H1 (cell line): ENCODE measurements around the gene KDM6B. TPM values are rescaled to one million over a fixed set of nuclear protein-coding genes. Genes with fewer than 3 reads are reported as not detected.

Source experiments
- BRCA1 ChIP-seq: IDR thresholded peaks from 2 replicates; pipeline ENCODE4 v1.6.1; 2012; ENCODE audit warnings: low read depth, low read length, improper control_type of control experiment
- CTBP2 ChIP-seq: IDR thresholded peaks from 2 replicates; pipeline ENCODE4 v1.7.0; 2011; ENCODE audit warnings: borderline replicate concordance, mild to moderate bottlenecking, moderate library complexity, mixed read lengths, low read length; ENCODE audit not compliant: insufficient read depth, insufficient read length
- E2F6 ChIP-seq: IDR thresholded peaks from 2 replicates; pipeline ENCODE4 v1.6.1; 2012; ENCODE audit warnings: inconsistent platforms
- EGR1 ChIP-seq: IDR thresholded peaks from 2 replicates; pipeline ENCODE4 v1.6.1; 2011; ENCODE audit warnings: low read depth, low read length, borderline replicate concordance
- EP300 ChIP-seq, 2 experiments: IDR thresholded peaks; 1 replicate in 1 of 2; 2 replicates in 1 of 2; pipeline ENCODE4 v1.6.1; 2011 to 2012; ENCODE audit warnings: low read depth in 2 of 2, low read length in 2 of 2, mild to moderate bottlenecking in 2 of 2, borderline replicate concordance in 1 of 2, inconsistent platforms in 1 of 2, moderate library complexity in 1 of 2
- EZH2 ChIP-seq: fragments of 200-600 bp; sonication (generic); IDR thresholded peaks from 2 replicates; pipeline ENCODE4 v1.7.1; 2012; ENCODE audit warnings: low read depth, mild to moderate bottlenecking, moderate library complexity, low read length, inconsistent platforms; ENCODE audit not compliant: severe bottlenecking
- KDM1A ChIP-seq: fragments of 200-600, 300-600 bp; sonication (generic); IDR thresholded peaks from 2 replicates; pipeline ENCODE4 v1.7.1; 2016; ENCODE audit warnings: mild to moderate bottlenecking, low read length, borderline replicate concordance
- KDM4A ChIP-seq: IDR thresholded peaks from one replicate; pipeline ENCODE4 v1.7.1; 2012; ENCODE audit warnings: low read depth, mild to moderate bottlenecking, moderate library complexity, low read length, inconsistent platforms; ENCODE audit not compliant: severe bottlenecking
- KDM5A ChIP-seq: fragments of 200-600 bp; IDR thresholded peaks from 2 replicates; pipeline ENCODE4 v1.7.1; 2012; ENCODE audit warnings: mild to moderate bottlenecking, low read length, inconsistent platforms, mixed read lengths
- NANOG ChIP-seq: IDR thresholded peaks from 2 replicates; pipeline ENCODE4 v1.6.1; 2011; ENCODE audit warnings: low read length, low read depth, mild to moderate bottlenecking, inconsistent platforms; ENCODE audit not compliant: insufficient read depth, poor library complexity, severe bottlenecking
- NRF1 ChIP-seq: IDR thresholded peaks from 2 replicates; pipeline ENCODE4 v1.6.1; 2011; ENCODE audit warnings: mild to moderate bottlenecking, low read depth, low read length, improper control_type of control experiment
- PHF8 ChIP-seq: fragments of 200-600 bp; sonication (generic); conservative IDR thresholded peaks from 2 replicates; pipeline ENCODE4 v1.7.1; 2012; ENCODE audit warnings: low read depth, mild to moderate bottlenecking, inconsistent platforms, low read length, moderate library complexity
- SAP30 ChIP-seq: fragments of 300-600 bp; sonication (generic); IDR thresholded peaks from 2 replicates; pipeline ENCODE4 v1.7.1; 2012; ENCODE audit warnings: low read length, moderate library complexity, mild to moderate bottlenecking, inconsistent platforms; ENCODE audit not compliant: insufficient read depth, insufficient replicate concordance
- SIX5 ChIP-seq: IDR thresholded peaks from 2 replicates; pipeline ENCODE4 v1.6.1; 2011; ENCODE audit warnings: mild to moderate bottlenecking, low read depth, low read length
- SP2 ChIP-seq: IDR thresholded peaks from 2 replicates; pipeline ENCODE4 v1.6.1; 2012; ENCODE audit warnings: mild to moderate bottlenecking, low read length, inconsistent platforms
- SP4 ChIP-seq: IDR thresholded peaks from 2 replicates; pipeline ENCODE4 v1.6.1; 2012; ENCODE audit warnings: low read length, inconsistent platforms
- TAF7 ChIP-seq: optimal IDR thresholded peaks from 2 replicates; pipeline ENCODE3; 2011; ENCODE audit warnings: low read depth, mild to moderate bottlenecking, inconsistent platforms, low read length, moderate library complexity, borderline replicate concordance
- USF2 ChIP-seq: IDR thresholded peaks from 2 replicates; pipeline ENCODE4 v1.6.1; 2011; ENCODE audit warnings: low read length, improper control_type of control experiment
- polyA plus RNA-seq, 7 experiments: library from polyadenylated mRNA; depleted of rRNA in 3 of 7; stranded (reverse) in 5 of 7; unstranded in 2 of 7; fragments of >200 nt in 5 of 7; fragments of 200-250 nt in 2 of 7; gene quantifications; 1 replicate in 5 of 7; 2 replicates in 1 of 7; 4 replicates in 1 of 7; pipeline versions ENCODE4 v1.2.1 to v1.2.3, GENCODE V29; 2011 to 2013; ENCODE audit warnings: missing spikeins in 2 of 7, mixed read lengths in 2 of 7
- total RNA-seq: library from RNA; stranded (reverse); fragmentation: NEBNext Ultra II Directional; extraction: Animal tissue kit (Norgen Biotek cat#: 25700); gene quantifications from 2 replicates; pipeline ENCODE4 v1.2.1, GENCODE V29; 2021
- TF ChIP-seq, protein P1 (sequence below): IDR thresholded peaks from 2 replicates; pipeline ENCODE4 v1.6.1; 2012; ENCODE audit warnings: low read length, inconsistent platforms

Gene KDM6B
- total and polyA plus RNA-seq, 2 of the 8 experiments (the other 6 are each of a cell fraction or from before 2014, with no cell fraction given): 0.48 to 3.7 TPM

- TF ChIP-seq, protein P1, sequence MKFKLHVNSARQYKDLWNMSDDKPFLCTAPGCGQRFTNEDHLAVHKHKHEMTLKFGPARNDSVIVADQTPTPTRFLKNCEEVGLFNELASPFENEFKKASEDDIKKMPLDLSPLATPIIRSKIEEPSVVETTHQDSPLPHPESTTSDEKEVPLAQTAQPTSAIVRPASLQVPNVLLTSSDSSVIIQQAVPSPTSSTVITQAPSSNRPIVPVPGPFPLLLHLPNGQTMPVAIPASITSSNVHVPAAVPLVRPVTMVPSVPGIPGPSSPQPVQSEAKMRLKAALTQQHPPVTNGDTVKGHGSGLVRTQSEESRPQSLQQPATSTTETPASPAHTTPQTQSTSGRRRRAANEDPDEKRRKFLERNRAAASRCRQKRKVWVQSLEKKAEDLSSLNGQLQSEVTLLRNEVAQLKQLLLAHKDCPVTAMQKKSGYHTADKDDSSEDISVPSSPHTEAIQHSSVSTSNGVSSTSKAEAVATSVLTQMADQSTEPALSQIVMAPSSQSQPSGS: peak; percentile 97
- TF ChIP-seq TAF7 (peak; percentile 45), E2F6 (0 out of 2 replicates have a peak, but pooled peaks have one; percentile 36), EGR1 (no peak), SIX5 (peak; percentile 86), KDM1A (no peak), EZH2 (no peak), KDM5A (no peak), SP4 (0 out of 2 replicates have a peak, but pooled peaks have one; percentile 28), PHF8 (peak; percentile 66), BRCA1 (peak; percentile 98), EP300 (IDR thresholded peaks at IDR 0.05; ENCODE audit: borderline replicate concordance in 1 of 2, low read depth in 2 of 2, low read length in 2 of 2) (no peak), SP2 (no peak), CTBP2 (peak; percentile 73), NANOG (no peak), USF2 (no peak), SAP30 (peak; percentile 30), KDM4A (peak; percentile 99), NRF1 (peak; percentile 50)
Measured at GRCh38 chr17:7856811-7857712, 23.0 kb downstream of the KDM6B start, which contains the start of gene NAA38 (continued).
